GM23248 (cell line): ENCODE data around the gene MICU2. TPM values are rescaled to one million over a fixed set of nuclear protein-coding genes. Genes with fewer than 3 reads are reported as not detected.

Experiments
- DNase-seq: peaks from one replicate; pipeline ENCODE4 v3.0.0-alpha.2; 2015
- H2AFZ ChIP-seq: fragments of 200-600 bp; sonication (generic); 2 replicates; pipeline ENCODE4 v1.6.1; 2016; ENCODE audit warnings: antibody characterized with exemption
- H3F3A ChIP-seq: fragments of 200-600 bp; sonication (generic); 2 replicates; pipeline ENCODE4 v1.6.1; 2016; ENCODE audit warnings: mild to moderate bottlenecking, antibody characterized with exemption, mixed run types; ENCODE audit not compliant: insufficient read depth
- H3K27ac ChIP-seq: fragments of 200-600 bp; sonication (generic); 2 replicates; pipeline ENCODE4 v1.5.1; 2016; ENCODE audit warnings: mild to moderate bottlenecking
- H3K27me3 ChIP-seq: fragments of 200-600 bp; sonication (generic); replicated peaks from 2 replicates; pipeline ENCODE4 v1.6.1; 2016; ENCODE audit warnings: mild to moderate bottlenecking; ENCODE audit not compliant: insufficient read depth
- H3K36me3 ChIP-seq: fragments of 200-600 bp; sonication (generic); 2 replicates; pipeline ENCODE4 v1.6.1; 2016; ENCODE audit warnings: low read depth, mild to moderate bottlenecking
- H3K4me1 ChIP-seq: fragments of 200-600 bp; sonication (generic); 2 replicates; pipeline ENCODE4 v1.6.1; 2016; ENCODE audit warnings: mild to moderate bottlenecking; ENCODE audit not compliant: insufficient read depth
- H3K4me2 ChIP-seq: fragments of 200-600 bp; sonication (generic); one replicate; pipeline ENCODE4 v1.6.1; 2016; ENCODE audit warnings: mild to moderate bottlenecking; ENCODE audit not compliant: unreplicated experiment
- H3K4me3 ChIP-seq: fragments of 200-600 bp; sonication (generic); 2 replicates; pipeline ENCODE4 v1.5.1; 2016; ENCODE audit warnings: mild to moderate bottlenecking
- H3K79me2 ChIP-seq: fragments of 200-600 bp; sonication (generic); 2 replicates; pipeline ENCODE4 v1.6.1; 2016; ENCODE audit warnings: mild to moderate bottlenecking; ENCODE audit not compliant: insufficient read depth
- H3K9ac ChIP-seq: fragments of 200-600 bp; sonication (generic); 2 replicates; pipeline ENCODE4 v1.6.1; 2016; ENCODE audit warnings: mild to moderate bottlenecking
- H3K9me2 ChIP-seq: fragments of 200-600 bp; sonication (generic); 2 replicates; pipeline ENCODE4 v1.6.1; 2016; ENCODE audit warnings: mixed run types, mild to moderate bottlenecking, moderate library complexity; ENCODE audit not compliant: insufficient read depth
- H3K9me3 ChIP-seq: fragments of 200-600 bp; sonication (generic); one replicate; pipeline ENCODE4 v1.6.1; 2017; ENCODE audit warnings: low read depth
- H4K20me1 ChIP-seq: fragments of 200-600 bp; sonication (generic); 2 replicates; pipeline ENCODE4 v1.6.0; 2016; ENCODE audit not compliant: insufficient read depth
- EZH2 ChIP-seq: fragments of 200-600 bp; sonication (generic); IDR thresholded peaks from 2 replicates; pipeline ENCODE4 v1.6.1; 2018; ENCODE audit warnings: antibody characterized with exemption, mild to moderate bottlenecking; ENCODE audit not compliant: insufficient read depth, poor library complexity, severe bottlenecking
- EZH2phosphoT487 ChIP-seq: fragments of 200-600 bp; sonication (generic); IDR thresholded peaks from 2 replicates; pipeline ENCODE4 v1.6.1; 2018; ENCODE audit warnings: antibody characterized with exemption, moderate library complexity, mild to moderate bottlenecking, low read depth; ENCODE audit not compliant: insufficient read depth
- WGBS, 2 experiments: methylation state at CpG; one replicate each; pipeline ENCODE4 v1.1.6; 2015 to 2017; ENCODE audit warnings: low lambda C conversion rate in 2 of 2, low coverage in 1 of 2; ENCODE audit errors: missing lambda C conversion rate in 2 of 2; 5-methylcytosine and 5-hydroxymethylcytosine counted together
- in situ Hi-C: fragments of 300-500 bp; cut with MboI; formaldehyde crosslinking; loops from 2 replicates; pipeline ENCODE4 v1.15.0; 2020
- polyA plus RNA-seq: library from polyadenylated mRNA; unstranded; fragments of >200 nt; fragmentation: Nextera tagmentation; extraction: Ambion mirVana; gene quantifications from 2 replicates; pipeline ENCODE4 v1.2.1, GENCODE V29; 2016
- total RNA-seq: library from RNA; depleted of rRNA; stranded (reverse); fragments of >200 nt; shearing (Covaris generic); gene quantifications from 2 replicates; pipeline ENCODE4 v1.2.3, GENCODE V29; 2014

MICU2 gene
- total and polyA plus RNA-seq, 2 experiments from 2014 or later, result 41.4 to 61.7 TPM

- H3F3A ChIP-seq, result no peaks in the 10 kb centered on the region
- H3K4me2 ChIP-seq, result no peak overlapping the region
- H3K9me2 ChIP-seq, result no peaks in the 10 kb centered on the region
- no peaks in the 10 kb centered on the region for H4K20me1 ChIP-seq
- no peak overlapping the region for H3K4me3 ChIP-seq
- TF ChIP-seq EZH2 (no peak), EZH2phosphoT487 (no peak)
- no peaks in the 10 kb centered on the region for H3K36me3 ChIP-seq
- H3K4me1 ChIP-seq, result no peaks in the 10 kb centered on the region
- 92 to 100% methylated on average over 1 of the region's 1 CpG for WGBS, 2 experiments
- H2AFZ ChIP-seq, result no peak overlapping the region
- in situ Hi-C loops, result no loop called here
- no peaks in the 10 kb centered on the region for H3K79me2 ChIP-seq
- H3K27me3 ChIP-seq, result no peaks in the 10 kb centered on the region
- H3K9me3 ChIP-seq, result no peaks in the 10 kb centered on the region
- no peak overlapping the region for H3K9ac ChIP-seq
- DNase-seq, result no peak
- no peak overlapping the region for H3K27ac ChIP-seq
Observed at GRCh38 chr13:21534760-21535159, 69.2 kb downstream of the MICU2 start.

GRCh38 chr13:21531455-21531854 lies 72.5 kb downstream of the MICU2 start:
- 0 out of 2 replicates have a peak, but pooled peaks cover 5% of the 10 kb centered on the region for H3F3A ChIP-seq
- no peaks in the 10 kb centered on the region for H3K36me3 ChIP-seq
- H3K4me2 ChIP-seq, result no peak overlapping the region
- no peaks in the 10 kb centered on the region for H3K9me2 ChIP-seq
- H3K9me3 ChIP-seq, result no peaks in the 10 kb centered on the region
- H3K4me3 ChIP-seq, result no peak overlapping the region
- 0 out of 2 replicates have a peak, but pooled peaks cover 7% of the 10 kb centered on the region for H3K4me1 ChIP-seq
- TF ChIP-seq EZH2 (no peak), EZH2phosphoT487 (no peak)
- H3K79me2 ChIP-seq, result no peaks in the 10 kb centered on the region
- no peak overlapping the region for H3K27ac ChIP-seq
- in situ Hi-C loops, result no loop called here
- H3K27me3 ChIP-seq, result no peaks in the 10 kb centered on the region
- H3K9ac ChIP-seq, result no peak overlapping the region
- no peak overlapping the region for H2AFZ ChIP-seq
- DNase-seq, result no peak
- 95 to 98% methylated on average over 5 of the region's 5 CpGs for WGBS, 2 experiments
- H4K20me1 ChIP-seq, result no peaks in the 10 kb centered on the region

GRCh38 chr13:21530656-21531055 lies 73.3 kb downstream of the MICU2 start:
- TF ChIP-seq EZH2phosphoT487 (no peak), EZH2 (no peak)
- H3K9me2 ChIP-seq, result no peaks in the 10 kb centered on the region
- 93 to 95% methylated on average over 11 of the region's 11 CpGs for WGBS, 2 experiments
- no peaks in the 10 kb centered on the region for H3K27me3 ChIP-seq
- no peak overlapping the region for H3K4me3 ChIP-seq
- H3K9me3 ChIP-seq, result no peaks in the 10 kb centered on the region
- H4K20me1 ChIP-seq, result no peaks in the 10 kb centered on the region
- no peak for DNase-seq
- H3K79me2 ChIP-seq, result no peaks in the 10 kb centered on the region
- in situ Hi-C loops, result no loop called here
- H3K36me3 ChIP-seq, result no peaks in the 10 kb centered on the region
- H3K4me2 ChIP-seq, result no peak overlapping the region
- 0 out of 2 replicates have a peak, but pooled peaks cover 5% of the 10 kb centered on the region for H3F3A ChIP-seq
- no peak overlapping the region for H3K9ac ChIP-seq
- H3K4me1 ChIP-seq, result 0 out of 2 replicates have a peak, but pooled peaks cover 7% of the 10 kb centered on the region
- H3K27ac ChIP-seq, result no peak overlapping the region
- H2AFZ ChIP-seq, result no peak overlapping the region

GRCh38 chr13:21529146-21529893 lies 74.7 kb downstream of the MICU2 start:
- Histone ChIP-seq H3K27me3 (no peaks in the 10 kb centered on the region), H3K9me2 (no peaks in the 10 kb centered on the region), H3K79me2 (no peaks in the 10 kb centered on the region), H4K20me1 (no peaks in the 10 kb centered on the region), H3K9me3 (no peaks in the 10 kb centered on the region), H3K36me3 (no peaks in the 10 kb centered on the region), H3K27ac (no peak overlapping the region), H3K4me2 (no peak overlapping the region), H3F3A (0 out of 2 replicates have a peak, but pooled peaks cover 5% of the 10 kb centered on the region), H3K4me1 (0 out of 2 replicates have a peak, but pooled peaks cover 7% of the 10 kb centered on the region), H2AFZ (no peak overlapping the region), H3K4me3 (no peak overlapping the region), H3K9ac (no peak overlapping the region)
- WGBS, 2 experiments, result 96 to 97% methylated on average over 3 of the region's 3 CpGs
- in situ Hi-C loops, result no loop called here
- DNase-seq, result no peak
- TF ChIP-seq EZH2 (no peak), EZH2phosphoT487 (no peak)
